H1 (cell line): ENCODE results near the gene STIMATE. TPM values are rescaled to one million over a fixed set of nuclear protein-coding genes. Genes with fewer than 3 reads are reported as not detected.

Experiments used
- CTCF ChIA-PET: fragments of 300-600 bp; sonication (Branson Sonifier 250); formaldehyde crosslinking; loops from one replicate; lab custom pipeline; 2021; ENCODE audit not compliant: partially characterized antibody; lab: Charles Lee
- POLR2A ChIA-PET: fragments of 300-600 bp; sonication (Branson Sonifier 250); formaldehyde crosslinking; loops from one replicate; lab custom pipeline; 2021; ENCODE audit warnings: inconsistent platforms; ENCODE audit not compliant: partially characterized antibody; lab: Charles Lee
- DNase-seq, 2 experiments: peaks; one replicate each; pipeline versions ENCODE4 v3.0.0 to v3.0.0-alpha.2; 2010 to 2022; ENCODE audit warnings: low spot score in 2 of 2, low read depth in 1 of 2, mixed read lengths in 1 of 2
- FAIRE-seq: peaks from 2 replicates; lab custom pipeline; 2011; peaks lifted over from hg19 to GRCh38; lab: Jason Lieb, UNC
- H2AFZ ChIP-seq: 2 replicates; pipeline ENCODE4 v1.8.1; 2012; ENCODE audit warnings: low read length, inconsistent platforms
- H2AK5ac ChIP-seq: 2 replicates; pipeline ENCODE4 v1.6.1; 2013; ENCODE audit warnings: low read depth, low read length
- H2BK120ac ChIP-seq: replicated peaks from 2 replicates; pipeline ENCODE3; 2013; ENCODE audit warnings: low read depth, low read length, inconsistent platforms
- H2BK12ac ChIP-seq: 2 replicates; pipeline ENCODE4 v1.6.1; 2013; ENCODE audit warnings: low read depth, low read length
- H2BK15ac ChIP-seq: 2 replicates; pipeline ENCODE4 v1.6.1; 2013; ENCODE audit warnings: low read length
- H2BK20ac ChIP-seq: 2 replicates; pipeline ENCODE4 v1.6.1; 2013; ENCODE audit warnings: low read length
- H2BK5ac ChIP-seq: 2 replicates; pipeline ENCODE4 v1.6.1; 2013; ENCODE audit warnings: low read depth, low read length
- H3K14ac ChIP-seq: 2 replicates; pipeline ENCODE4 v1.6.1; 2013; ENCODE audit warnings: inconsistent platforms; ENCODE audit not compliant: insufficient read length
- H3K18ac ChIP-seq: 2 replicates; pipeline ENCODE4 v1.6.1; 2013; ENCODE audit warnings: low read length; ENCODE audit errors: extremely low read depth
- H3K23ac ChIP-seq: 2 replicates; pipeline ENCODE4 v1.6.1; 2013; ENCODE audit warnings: inconsistent platforms; ENCODE audit not compliant: insufficient read length
- H3K23me2 ChIP-seq: 2 replicates; pipeline ENCODE4 v1.6.1; 2013; ENCODE audit warnings: low read depth, low read length
- H3K27ac ChIP-seq: 2 replicates; pipeline ENCODE4 v1.6.1; 2011; ENCODE audit warnings: low read depth, low read length, inconsistent platforms
- H3K27me3 ChIP-seq, 4 experiments: replicated peaks in 1 of 4; 1 replicate in 1 of 4; 2 replicates in 3 of 4; pipeline versions ENCODE4 v1.6.1 to v1.8.1; 2011 to 2013; ENCODE audit warnings: low read length in 3 of 4, mild to moderate bottlenecking in 3 of 4, inconsistent platforms in 2 of 4, mixed read lengths in 2 of 4, moderate library complexity in 1 of 4; ENCODE audit not compliant: control insufficient read depth in 3 of 4, insufficient read depth in 3 of 4; ENCODE audit errors: extremely low read depth in 1 of 4
- H3K36me3 ChIP-seq, 4 experiments: 2 replicates each; pipeline versions ENCODE4 v1.6.1 to v1.8.1; 2011 to 2013; ENCODE audit warnings: mild to moderate bottlenecking in 4 of 4, low read length in 3 of 4, moderate library complexity in 2 of 4, control low read depth in 1 of 4, inconsistent platforms in 1 of 4; ENCODE audit not compliant: insufficient read depth in 4 of 4, control insufficient read depth in 2 of 4
- H3K4ac ChIP-seq: replicated peaks from 2 replicates; pipeline ENCODE3; 2013; ENCODE audit warnings: low read length, low read depth, mixed read lengths, inconsistent platforms; ENCODE audit not compliant: insufficient read length
- H3K4me1 ChIP-seq, 4 experiments: replicated peaks in 1 of 4; 1 replicate in 1 of 4; 2 replicates in 3 of 4; pipeline versions ENCODE4 v1.6.1 to v1.8.1; 2011 to 2013; ENCODE audit warnings: low read length in 3 of 4, inconsistent platforms in 2 of 4, mixed read lengths in 1 of 4; ENCODE audit not compliant: insufficient read depth in 4 of 4, control insufficient read depth in 3 of 4
- H3K4me2 ChIP-seq, 2 experiments: 2 replicates each; pipeline versions ENCODE4 v1.6.1 to v1.8.1; 2011 to 2013; ENCODE audit warnings: low read depth in 2 of 2, low read length in 2 of 2, control low read depth in 1 of 2, inconsistent platforms in 1 of 2, mild to moderate bottlenecking in 1 of 2; ENCODE audit not compliant: insufficient read depth in 1 of 2
- H3K4me3 ChIP-seq, 4 experiments: fragments of 200-600, 300-600 bp in 1 of 4; sonication (generic), shearing (Covaris generic), sonication (Bioruptor Twin) in 1 of 4; 2 replicates each; pipeline versions ENCODE4 v1.5.1 to v1.8.1; 2011 to 2016; ENCODE audit warnings: low read length in 4 of 4, low read depth in 3 of 4, control low read depth in 2 of 4, inconsistent platforms in 2 of 4, mild to moderate bottlenecking in 2 of 4, mixed read lengths in 1 of 4, moderate library complexity in 1 of 4; ENCODE audit not compliant: insufficient read depth in 2 of 4; ENCODE audit errors: extremely low read depth in 1 of 4
- H3K56ac ChIP-seq: replicated peaks from 2 replicates; pipeline ENCODE3; 2013; ENCODE audit warnings: low read depth, mild to moderate bottlenecking, mixed read lengths, low read length, inconsistent platforms; ENCODE audit not compliant: insufficient read length
- H3K79me1 ChIP-seq: 2 replicates; pipeline ENCODE4 v1.6.1; 2013; ENCODE audit warnings: low read depth, low read length, control low read depth
- H3K79me2 ChIP-seq, 2 experiments: 2 replicates each; pipeline versions ENCODE4 v1.6.1 to v1.8.1; 2012 to 2013; ENCODE audit warnings: low read length in 2 of 2, mild to moderate bottlenecking in 2 of 2, inconsistent platforms in 1 of 2; ENCODE audit not compliant: insufficient read depth in 2 of 2, control insufficient read depth in 1 of 2
- H3K9ac ChIP-seq, 4 experiments: replicated peaks in 1 of 4; 1 replicate in 1 of 4; 2 replicates in 3 of 4; pipeline versions ENCODE4 v1.6.1 to v1.8.1; 2011 to 2013; ENCODE audit warnings: low read depth in 3 of 4, low read length in 3 of 4, control low read depth in 2 of 4, mild to moderate bottlenecking in 2 of 4, moderate library complexity in 2 of 4, inconsistent platforms in 1 of 4; ENCODE audit errors: extremely low read depth in 1 of 4
- H3K9me3 ChIP-seq, 2 experiments: 2 replicates each; pipeline versions ENCODE4 v1.6.1 to v1.8.1; 2012 to 2013; ENCODE audit warnings: mild to moderate bottlenecking in 2 of 2, moderate library complexity in 2 of 2, control low read depth in 1 of 2, inconsistent platforms in 1 of 2, low read depth in 1 of 2, low read length in 1 of 2, mixed read lengths in 1 of 2; ENCODE audit not compliant: insufficient read depth in 2 of 2
- H4K20me1 ChIP-seq, 2 experiments: replicated peaks in 1 of 2; 2 replicates each; pipeline versions ENCODE3 to v1.8.1; 2011 to 2013; ENCODE audit warnings: inconsistent platforms in 2 of 2, low read length in 2 of 2, mild to moderate bottlenecking in 1 of 2; ENCODE audit not compliant: insufficient read depth in 2 of 2, control insufficient read depth in 1 of 2
- H4K5ac ChIP-seq: 2 replicates; pipeline ENCODE4 v1.6.1; 2013; ENCODE audit warnings: low read length, low read depth, mixed read lengths, inconsistent platforms; ENCODE audit not compliant: insufficient read length
- H4K8ac ChIP-seq: 2 replicates; pipeline ENCODE4 v1.8.0; 2013; ENCODE audit warnings: mild to moderate bottlenecking, moderate library complexity, low read length, inconsistent platforms; ENCODE audit not compliant: insufficient read depth; ENCODE audit errors: extremely low read depth
- H4K91ac ChIP-seq: replicated peaks from 2 replicates; pipeline ENCODE3; 2013; ENCODE audit warnings: low read length, mixed read lengths, inconsistent platforms; ENCODE audit not compliant: insufficient read length
- BRCA1 ChIP-seq: IDR thresholded peaks from 2 replicates; pipeline ENCODE4 v1.6.1; 2012; ENCODE audit warnings: low read depth, low read length, improper control_type of control experiment
- CBX8 ChIP-seq: fragments of 300-800, 300-1000 bp; sonication (generic); IDR thresholded peaks from 2 replicates; pipeline ENCODE4 v1.7.1; 2016; ENCODE audit warnings: low read depth, low read length, borderline replicate concordance
- CTCF ChIP-seq, 3 experiments: IDR thresholded peaks; 1 replicate in 2 of 3; 2 replicates in 1 of 3; pipeline versions ENCODE4 v1.5.1 to v1.6.1; 2011; ENCODE audit warnings: low read length in 3 of 3, mild to moderate bottlenecking in 3 of 3, inconsistent platforms in 2 of 3, low read depth in 1 of 3, moderate library complexity in 1 of 3; ENCODE audit not compliant: insufficient read depth in 1 of 3; ENCODE audit errors: control extremely low read depth in 1 of 3
- JUN ChIP-seq: IDR thresholded peaks from 2 replicates; pipeline ENCODE4 v1.6.1; 2011; ENCODE audit warnings: low read depth, mild to moderate bottlenecking, improper control_type of control experiment, low read length
- MAFK ChIP-seq: IDR thresholded peaks from 2 replicates; pipeline ENCODE4 v1.6.1; 2012; ENCODE audit warnings: low read depth, mild to moderate bottlenecking, improper control_type of control experiment, low read length
- PHF8 ChIP-seq: fragments of 200-600 bp; sonication (generic); conservative IDR thresholded peaks from 2 replicates; pipeline ENCODE4 v1.7.1; 2012; ENCODE audit warnings: low read depth, mild to moderate bottlenecking, inconsistent platforms, low read length, moderate library complexity
- SIN3A ChIP-seq, 2 experiments: IDR thresholded peaks in 1 of 2; conservative IDR thresholded peaks in 1 of 2; 2 replicates each; pipeline ENCODE4 v1.6.1; 2011 to 2012; ENCODE audit warnings: low read length in 2 of 2, improper control_type of control experiment in 1 of 2, low read depth in 1 of 2, mild to moderate bottlenecking in 1 of 2
- SUZ12 ChIP-seq: fragments of 200-600 bp; sonication (generic); IDR thresholded peaks from 2 replicates; pipeline ENCODE4 v1.6.1; 2012; ENCODE audit warnings: mild to moderate bottlenecking, inconsistent platforms, low read length, moderate library complexity, mixed read lengths
- YY1 ChIP-seq: IDR thresholded peaks from 2 replicates; pipeline ENCODE4 v1.6.1; 2011; ENCODE audit warnings: low read depth, mild to moderate bottlenecking, low read length
- WGBS, 2 experiments: shearing (Covaris generic) in 1 of 2; methylation state at CpG; one replicate each; pipeline versions ENCODE4 v1.1.6 to v1.1.7; 2013 to 2015; ENCODE audit warnings: low lambda C conversion rate in 2 of 2, mixed read lengths in 2 of 2, inconsistent platforms in 1 of 2, low coverage in 1 of 2, missing lambda C conversion rate in 1 of 2; ENCODE audit not compliant: insufficient replicate concordance in 2 of 2, insufficient coverage in 1 of 2, insufficient read length in 1 of 2; ENCODE audit errors: extremely low coverage in 1 of 2, missing lambda C conversion rate in 1 of 2; 5-methylcytosine and 5-hydroxymethylcytosine counted together
- polyA plus RNA-seq, 7 experiments: library from polyadenylated mRNA; depleted of rRNA in 3 of 7; stranded (reverse) in 5 of 7; unstranded in 2 of 7; fragments of >200 nt in 5 of 7; fragments of 200-250 nt in 2 of 7; gene quantifications; 1 replicate in 5 of 7; 2 replicates in 1 of 7; 4 replicates in 1 of 7; pipeline versions ENCODE4 v1.2.1 to v1.2.3, GENCODE V29; 2011 to 2013; ENCODE audit warnings: missing spikeins in 2 of 7, mixed read lengths in 2 of 7
- total RNA-seq: library from RNA; stranded (reverse); fragmentation: NEBNext Ultra II Directional; extraction: Animal tissue kit (Norgen Biotek cat#: 25700); gene quantifications from 2 replicates; pipeline ENCODE4 v1.2.1, GENCODE V29; 2021
- TF ChIP-seq, protein P1 (sequence below): IDR thresholded peaks from 2 replicates; pipeline ENCODE4 v1.6.1; 2011; ENCODE audit warnings: low read length, improper control_type of control experiment

STIMATE gene
- total and polyA plus RNA-seq, 2 of the 8 experiments (the other 6 are each of a cell fraction or from before 2014, with no cell fraction given), result 17.5 to 22.1 TPM

DNA sequence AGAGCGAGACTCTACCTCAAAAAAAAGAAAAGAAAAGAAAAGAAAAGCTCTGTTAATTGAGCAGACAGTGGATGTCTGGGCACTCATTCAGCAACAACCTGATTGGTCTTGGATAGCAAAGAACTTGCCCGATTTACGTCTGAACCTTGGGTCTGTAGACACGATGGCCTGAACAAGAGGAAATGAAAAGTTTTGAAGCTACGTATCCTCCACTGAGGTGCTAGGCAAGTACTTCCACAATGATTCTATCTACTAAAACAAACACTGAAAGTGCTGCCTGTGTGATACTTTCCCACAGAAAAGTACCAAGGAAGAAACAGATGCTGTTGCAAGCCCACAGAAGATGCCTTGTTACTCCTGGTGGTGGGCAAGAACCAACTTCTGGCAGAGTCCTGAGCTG is 40.7 kb downstream of the STIMATE start:
- no peak overlapping the region for H2BK12ac ChIP-seq
- FAIRE-seq (no peak), DNase-seq (no peak)
- ChIA-PET CTCF (interaction anchor here (0.7 to 2.2 kb wide), 9 partner anchors 9 to 343 kb away, joined by 3 to 8 read pairs (median 4); no protein-coding TSS in a partner anchor), POLR2A (interaction anchor here (0.9 kb wide), 1 partner anchor 13 kb away, joined by 3 read pairs; no protein-coding TSS in a partner anchor)
- H4K8ac ChIP-seq, result no peak overlapping the region
- 85% methylated on average over 5 of the region's 5 CpGs; no CpG with 5 or more reads in 1 of the 2 experiments for WGBS, 2 experiments
- no peaks in the 10 kb centered on the region for H3K23me2 ChIP-seq
- no peak overlapping the region for H3K23ac ChIP-seq
- H2AFZ ChIP-seq, result no peak overlapping the region
- H3K4ac ChIP-seq, result no peak overlapping the region
- H3K56ac ChIP-seq, result no peak overlapping the region
- no peak overlapping the region for H2AK5ac ChIP-seq
- no peaks in the 10 kb centered on the region for H3K27me3 ChIP-seq
- H3K4me3 ChIP-seq, result no peak overlapping the region
- H3K27ac ChIP-seq, result no peak overlapping the region; the same call in 1 of the 2 replicates
- no peaks in the 10 kb centered on the region for H3K9me3 ChIP-seq
- peaks cover 0 to 4% (median 0%) of the 10 kb centered on the region in 4 experiments; a peak in 3 of 8 replicates for H3K36me3 ChIP-seq
- H3K4me2 ChIP-seq, result no peak overlapping the region
- no peaks in the 10 kb centered on the region for H3K79me1 ChIP-seq
- H4K5ac ChIP-seq, result no peak overlapping the region
- H3K14ac ChIP-seq, result no peak overlapping the region
- H2BK120ac ChIP-seq, result no peak overlapping the region
- no peak overlapping the region for H3K18ac ChIP-seq
- no peak overlapping the region for H3K9ac ChIP-seq
- no peak overlapping the region for H4K91ac ChIP-seq
- H2BK15ac ChIP-seq, result no peak overlapping the region
- H3K79me2 ChIP-seq, result no peaks in the 10 kb centered on the region
- no peak overlapping the region for H2BK5ac ChIP-seq
- no peaks in the 10 kb centered on the region for H3K4me1 ChIP-seq
- H4K20me1 ChIP-seq, result peaks cover 0 to 6% of the 10 kb centered on the region in 2 experiments
- H2BK20ac ChIP-seq, result no peak overlapping the region
- TF ChIP-seq PHF8 (no peak), MAFK (no peak), BRCA1 (no peak), SIN3A (conservative IDR thresholded peaks at IDR 0.05 in 1 of 2, IDR thresholded peaks at IDR 0.05 in 1 of 2; ENCODE audit: low read depth in 1 of 2, low read length in 2 of 2) (no peak), SUZ12 (no peak), JUN (no peak), YY1 (no peak), CBX8 (no peak), CTCF (IDR thresholded peaks at IDR 0.05; ENCODE audit: control extremely low read depth in 1 of 3, insufficient read depth in 1 of 3, low read depth in 1 of 3, low read length in 3 of 3) (no peak)
- TF ChIP-seq, protein P1, sequence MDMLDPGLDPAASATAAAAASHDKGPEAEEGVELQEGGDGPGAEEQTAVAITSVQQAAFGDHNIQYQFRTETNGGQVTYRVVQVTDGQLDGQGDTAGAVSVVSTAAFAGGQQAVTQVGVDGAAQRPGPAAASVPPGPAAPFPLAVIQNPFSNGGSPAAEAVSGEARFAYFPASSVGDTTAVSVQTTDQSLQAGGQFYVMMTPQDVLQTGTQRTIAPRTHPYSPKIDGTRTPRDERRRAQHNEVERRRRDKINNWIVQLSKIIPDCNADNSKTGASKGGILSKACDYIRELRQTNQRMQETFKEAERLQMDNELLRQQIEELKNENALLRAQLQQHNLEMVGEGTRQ, result no peak
